ENCODE measurements around the gene NBEAL1. TPM values are rescaled to one million over a fixed set of nuclear protein-coding genes. Genes with fewer than 3 reads are reported as not detected.

NBEAL1 gene
- total and polyA plus RNA-seq, 2 of the 8 experiments (the other 6 are each of a cell fraction or from before 2014, with no cell fraction given): 2.3 to 10.7 TPM

DNA sequence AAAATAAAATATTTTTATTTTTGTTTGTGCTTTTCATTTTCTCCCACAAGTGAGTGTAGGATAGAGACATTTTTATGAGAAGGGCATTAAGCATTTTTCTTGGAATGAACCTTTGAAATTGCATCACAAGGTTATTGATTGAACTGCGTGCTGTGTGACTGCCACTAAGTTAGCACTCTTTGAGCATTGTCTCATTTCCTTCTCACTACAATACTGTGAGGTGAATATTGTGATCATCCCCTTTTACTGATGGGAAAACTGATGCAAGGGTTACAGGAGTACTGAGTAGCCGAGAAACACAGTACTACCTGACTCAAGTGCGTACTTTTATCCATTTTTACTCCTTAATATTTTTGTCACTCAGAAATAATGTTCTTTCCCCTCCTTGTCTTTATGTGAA is 2.0 kb downstream of the NBEAL1 start:
- H3K23ac ChIP-seq (ENCODE audit: insufficient read length): no peak overlapping the region
- H4K5ac ChIP-seq (ENCODE audit: insufficient read length, low read depth, low read length): no peak overlapping the region
- TF ChIP-seq HDAC6 (IDR thresholded peaks at IDR 0.05; ENCODE audit: low read depth, low read length): no peak
- TF ChIP-seq, protein P1, sequence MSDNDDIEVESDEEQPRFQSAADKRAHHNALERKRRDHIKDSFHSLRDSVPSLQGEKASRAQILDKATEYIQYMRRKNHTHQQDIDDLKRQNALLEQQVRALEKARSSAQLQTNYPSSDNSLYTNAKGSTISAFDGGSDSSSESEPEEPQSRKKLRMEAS (IDR thresholded peaks at IDR 0.05): no peak
- no peak for TF ChIP-seq PHF8 (conservative IDR thresholded peaks at IDR 0.05; ENCODE audit: low read depth, low read length)
- TF ChIP-seq JUND (IDR thresholded peaks at IDR 0.05; ENCODE audit: low read length): no peak
- no peaks in the 10 kb centered on the region for H3K9me3 ChIP-seq (ENCODE audit: insufficient read depth in 2 of 2, low read depth in 1 of 2, low read length in 1 of 2)
- no peaks in the 10 kb centered on the region for H3K79me1 ChIP-seq (ENCODE audit: low read depth, low read length)
- no peak overlapping the region for H2AFZ ChIP-seq (ENCODE audit: low read length)
- H3K4me1 ChIP-seq (replicated peaks in 1 of 4; ENCODE audit: control insufficient read depth in 3 of 4, insufficient read depth in 4 of 4, low read length in 3 of 4): peaks cover 0 to 3% (median under 1%) of the 10 kb centered on the region in 4 experiments; a peak in 3 of 7 replicates
- H2BK120ac ChIP-seq (replicated peaks; ENCODE audit: low read depth, low read length): no peak overlapping the region
- POLR2A ChIA-PET (ENCODE audit: partially characterized antibody): no interaction called here
- FAIRE-seq (no peak), DNase-seq (ENCODE audit: low read depth in 1 of 2, low spot score in 2 of 2) (no peak)
- 0 out of 2 replicates have a peak overlapping the region, but pooled peaks have one; percentile 31 for H2BK15ac ChIP-seq (ENCODE audit: low read length)
- H4K8ac ChIP-seq (ENCODE audit: extremely low read depth, insufficient read depth, low read length): no peak overlapping the region
- H3K14ac ChIP-seq (ENCODE audit: insufficient read length): no peak overlapping the region
- H3K4me3 ChIP-seq (ENCODE audit: extremely low read depth in 1 of 4, insufficient read depth in 2 of 4, low read depth in 3 of 4, low read length in 4 of 4): no peak overlapping the region
- 0 out of 4 replicates have a peak overlapping the region, but pooled peaks of 1 of the 2 experiments have one; percentile 39 for H3K4me2 ChIP-seq (ENCODE audit: insufficient read depth in 1 of 2, low read depth in 2 of 2, low read length in 2 of 2)
- WGBS, 2 experiments (ENCODE audit: extremely low coverage in 1 of 2, insufficient coverage in 1 of 2, insufficient read length in 1 of 2, insufficient replicate concordance in 2 of 2, low coverage in 1 of 2, low lambda C conversion rate in 2 of 2, missing lambda C conversion rate in 1 of 2): 98% methylated on average over 3 of the region's 3 CpGs; no CpG with 5 or more reads in 1 of the 2 experiments
- no peaks in the 10 kb centered on the region for H3K36me3 ChIP-seq (ENCODE audit: control insufficient read depth in 2 of 4, insufficient read depth in 4 of 4, low read length in 3 of 4)
- no peaks in the 10 kb centered on the region; the same call in 1 of the 2 replicates for H3K23me2 ChIP-seq (ENCODE audit: low read depth, low read length)
- H3K56ac ChIP-seq (replicated peaks; ENCODE audit: insufficient read length, low read depth, low read length): no peak overlapping the region
- H2BK5ac ChIP-seq (ENCODE audit: low read depth, low read length): no peak overlapping the region
- H2BK20ac ChIP-seq (ENCODE audit: low read length): no peak overlapping the region
- no peak overlapping the region for H4K91ac ChIP-seq (replicated peaks; ENCODE audit: insufficient read length, low read length)
- no peak overlapping the region for H3K4ac ChIP-seq (replicated peaks; ENCODE audit: insufficient read length, low read depth, low read length)
- no peak overlapping the region for H3K18ac ChIP-seq (ENCODE audit: extremely low read depth, low read length)
- H4K20me1 ChIP-seq (replicated peaks in 1 of 2; ENCODE audit: control insufficient read depth in 1 of 2, insufficient read depth in 2 of 2, low read length in 2 of 2): peaks cover 0 to 2% of the 10 kb centered on the region in 2 experiments
- H3K9ac ChIP-seq (replicated peaks in 1 of 4; ENCODE audit: extremely low read depth in 1 of 4, low read depth in 3 of 4, low read length in 3 of 4): no peak overlapping the region; a peak in 1 of 7 replicates
- no peak overlapping the region for H2BK12ac ChIP-seq (ENCODE audit: low read depth, low read length)
- H3K27me3 ChIP-seq (replicated peaks in 1 of 4; ENCODE audit: control insufficient read depth in 3 of 4, extremely low read depth in 1 of 4, insufficient read depth in 3 of 4, low read length in 3 of 4): no peaks in the 10 kb centered on the region
- no peak overlapping the region for H3K27ac ChIP-seq (ENCODE audit: low read depth, low read length)
- CTCF ChIA-PET (ENCODE audit: partially characterized antibody): interaction anchor here (0.6 to 0.9 kb wide), 2 partner anchors 15 to 487 kb away, joined by 3 to 4 read pairs; no protein-coding TSS in a partner anchor
- H3K79me2 ChIP-seq (ENCODE audit: control insufficient read depth in 1 of 2, insufficient read depth in 2 of 2, low read length in 2 of 2): no peaks in the 10 kb centered on the region
- H2AK5ac ChIP-seq (ENCODE audit: low read depth, low read length): no peak overlapping the region
